CD4-positive, alpha-beta T cell treated with Interleukin-4 for 4 hours (primary cell): ENCODE data around the gene TULP4.
"Not testable (repeated sequence)": the region's sequence is repeated elsewhere in the genome, so short reads cannot be mapped to it uniquely, and the experiment has no call there.

Source experiments
- DNase-seq: peaks from one replicate; pipeline ENCODE4 v3.0.0-alpha.2; 2020

The TULP4 gene

GRCh38 chr6:158366363-158366762 is 54.1 kb downstream of the TULP4 start:
- no peak for DNase-seq

DNA sequence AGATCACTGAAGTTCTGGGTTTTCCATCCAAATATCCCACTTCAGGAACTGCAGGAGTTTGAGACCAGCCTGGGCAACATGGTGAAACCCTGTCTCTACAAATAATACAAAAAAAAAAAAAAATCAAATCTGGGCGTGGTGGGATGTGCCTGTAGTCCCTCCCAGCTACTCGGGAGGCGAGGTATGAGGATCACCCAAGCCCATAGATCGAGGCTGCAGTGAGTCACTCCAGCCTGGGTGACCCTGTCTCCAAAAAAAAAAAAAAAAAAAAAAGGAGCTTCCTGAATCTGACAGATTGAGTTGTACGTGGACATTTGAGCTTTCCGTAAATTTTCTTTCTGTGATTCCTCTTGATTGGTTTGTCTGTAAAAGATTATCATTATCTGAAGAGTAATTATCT is 55.6 kb downstream of the TULP4 start:
- DNase-seq, result no peak

- no peak for DNase-seq
Observed at GRCh38 chr6:158369241-158369640, 57.0 kb downstream of the TULP4 start.

DNA sequence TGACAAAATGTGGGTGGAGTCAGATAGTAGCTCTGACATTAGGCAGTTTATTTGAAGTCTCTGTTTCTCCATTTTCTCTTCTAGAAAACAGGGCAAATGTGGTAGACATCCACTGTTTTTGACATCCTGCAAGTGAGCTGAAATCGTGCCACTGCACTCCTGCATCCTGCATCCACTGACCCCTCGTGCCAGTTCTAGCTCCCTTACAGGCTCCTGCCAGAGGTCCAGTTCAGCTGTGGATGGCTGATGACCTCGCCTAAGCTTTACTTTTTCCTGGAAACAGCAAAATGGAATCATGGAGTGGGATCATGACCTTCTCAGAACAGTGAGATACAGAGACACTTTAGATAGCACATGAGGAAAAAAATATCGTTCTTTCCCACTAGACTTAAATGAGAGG is 58.5 kb downstream of the TULP4 start:
- no peak for DNase-seq

DNA sequence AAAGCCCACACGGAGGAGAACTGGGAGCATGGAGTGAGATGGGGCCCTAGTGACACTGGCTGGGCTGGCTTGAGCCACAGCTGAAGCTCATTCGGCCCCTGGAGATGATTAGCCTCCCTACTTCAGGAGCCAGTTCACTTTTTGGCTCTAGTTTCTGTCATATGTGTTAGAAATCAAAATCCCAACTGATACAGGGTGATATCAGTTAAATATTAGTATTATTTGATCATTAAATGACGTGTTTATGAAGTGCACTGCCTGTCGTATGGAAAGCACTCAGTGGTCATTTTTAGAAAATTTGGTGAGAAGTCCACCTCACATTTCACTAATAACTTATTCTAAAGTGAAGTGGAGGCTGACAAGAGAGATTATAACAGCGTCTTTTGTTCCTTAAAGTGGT is 59.0 kb downstream of the TULP4 start:
- no peak for DNase-seq

DNA sequence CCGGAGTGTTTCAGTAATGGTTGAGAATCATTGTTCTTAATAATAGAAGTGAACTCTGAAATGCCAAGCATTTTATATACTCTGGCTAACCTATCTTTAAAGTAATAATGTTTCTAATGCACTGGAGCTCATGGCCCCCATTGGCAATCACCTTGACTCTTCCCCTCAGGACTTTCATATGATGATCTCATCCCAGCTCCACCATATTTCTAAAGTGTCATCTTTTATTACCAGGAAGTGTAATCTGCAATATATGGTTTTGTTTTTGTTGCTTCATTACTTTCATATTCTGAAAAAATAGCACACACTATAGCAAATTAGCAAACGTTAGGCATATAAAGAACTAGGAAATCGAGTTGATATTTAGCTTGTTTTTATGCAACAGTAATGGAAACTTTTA is 60.3 kb downstream of the TULP4 start:
- no peak for DNase-seq

DNA sequence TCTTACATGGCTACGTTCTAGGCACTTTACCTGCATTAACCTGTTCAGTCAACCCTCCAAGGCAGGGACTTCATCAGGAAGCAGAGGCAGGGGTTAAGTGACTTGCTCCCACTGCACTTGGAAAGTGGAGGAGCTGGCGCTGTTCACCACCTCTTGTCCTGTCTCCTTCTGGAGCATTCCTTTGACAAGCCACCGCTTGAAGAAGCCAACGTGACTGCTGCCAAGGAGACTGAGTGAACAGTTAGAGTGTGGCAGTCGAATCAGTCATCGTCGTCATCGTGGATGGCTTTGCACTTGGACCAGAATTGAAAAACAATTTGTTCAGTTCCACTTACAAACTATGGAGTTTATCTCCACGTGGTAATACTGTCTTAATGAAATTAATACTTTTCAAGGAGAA is 60.9 kb downstream of the TULP4 start:
- no peak for DNase-seq

- no peak for DNase-seq
Observed at GRCh38 chr6:158374020-158374419, 61.8 kb downstream of the TULP4 start.

GRCh38 chr6:158376631-158377081 is 64.4 kb downstream of the TULP4 start:
- no peak for DNase-seq

DNA sequence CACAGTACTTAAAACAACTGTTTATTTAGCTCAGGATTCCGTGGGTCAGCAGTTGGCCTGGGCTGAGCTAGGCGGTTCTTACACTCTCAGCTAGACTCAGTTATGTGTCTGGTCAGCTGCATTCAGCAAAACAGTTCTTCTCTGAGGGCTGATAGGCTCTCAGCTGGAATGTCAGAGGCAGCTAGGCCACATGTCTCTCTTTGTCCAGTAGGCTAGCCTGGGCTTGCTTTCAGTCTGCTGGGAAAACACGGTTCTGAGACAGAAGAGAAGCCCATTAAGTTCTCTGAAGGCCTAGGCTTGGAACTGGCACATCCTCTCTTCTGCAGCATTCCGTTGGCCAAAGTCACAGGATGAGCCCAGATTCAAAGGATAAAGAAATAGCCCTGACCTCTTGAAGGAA is 65.6 kb downstream of the TULP4 start:
- no peak for DNase-seq

- no peak for DNase-seq
Observed at GRCh38 chr6:158379336-158379735, 67.1 kb downstream of the TULP4 start.

DNA sequence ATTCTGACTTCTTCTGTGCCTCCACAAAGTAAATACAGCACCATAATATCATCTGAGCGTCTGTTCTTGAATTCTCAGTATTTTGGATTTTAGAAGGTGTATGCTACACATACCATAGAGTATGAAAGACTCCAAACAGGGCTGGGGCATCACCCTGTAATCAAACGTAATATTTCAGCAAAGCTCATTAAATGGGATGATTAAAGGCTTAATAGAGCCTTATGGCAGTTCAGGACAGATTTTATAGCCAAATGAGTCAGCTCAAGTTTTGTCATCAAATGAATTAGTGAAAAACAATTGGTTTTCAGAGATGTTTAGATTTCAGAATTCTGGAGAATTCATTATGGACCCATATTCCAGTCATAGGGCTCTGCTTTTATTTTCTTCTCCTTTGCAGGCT is 68.9 kb downstream of the TULP4 start:
- DNase-seq, result no peak

DNA sequence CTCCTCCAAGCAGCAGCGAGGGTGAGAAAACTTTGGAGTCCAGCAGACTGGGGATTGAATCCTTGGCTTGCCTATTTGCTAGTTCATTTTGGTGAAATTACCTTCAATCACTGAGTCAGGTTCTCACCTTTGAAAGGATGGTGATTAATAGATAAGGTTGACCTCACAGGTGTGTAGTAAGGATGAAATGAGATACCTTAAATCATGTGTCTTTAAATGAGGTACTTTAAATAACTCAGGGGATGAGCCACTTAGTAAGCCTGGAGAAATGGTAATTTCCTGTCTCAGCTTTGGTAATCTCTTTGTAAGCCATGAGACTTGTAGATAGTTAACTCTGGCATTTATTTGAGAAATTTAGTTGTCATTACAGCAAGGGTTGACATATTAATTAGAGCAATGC is 70.2 kb downstream of the TULP4 start:
- no peak for DNase-seq

GRCh38 chr6:158383057-158383456 is 70.8 kb downstream of the TULP4 start:
- DNase-seq, result no peak

DNA sequence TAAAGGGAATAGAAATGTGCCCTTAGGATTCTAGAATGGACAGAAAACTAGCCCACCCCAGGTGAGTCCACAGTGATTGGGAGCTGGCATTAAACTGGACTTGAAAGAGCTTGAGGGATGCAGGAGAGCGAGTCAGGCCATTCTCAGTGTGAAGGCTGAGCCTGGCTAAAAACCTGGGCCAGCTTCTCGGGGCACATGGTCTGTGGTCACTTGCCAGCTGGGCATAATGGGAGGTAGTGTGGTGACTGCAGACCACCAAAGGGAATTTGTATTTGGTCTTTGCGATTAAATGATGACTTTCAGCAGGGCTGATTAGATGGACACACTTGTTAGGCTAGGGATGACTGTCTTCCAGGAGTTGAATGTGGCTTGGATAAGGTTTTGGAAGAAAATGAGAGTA is 71.3 kb downstream of the TULP4 start:
- no peak for DNase-seq

- no peak for DNase-seq
Observed at GRCh38 chr6:158384671-158385110, 72.4 kb downstream of the TULP4 start.

DNA sequence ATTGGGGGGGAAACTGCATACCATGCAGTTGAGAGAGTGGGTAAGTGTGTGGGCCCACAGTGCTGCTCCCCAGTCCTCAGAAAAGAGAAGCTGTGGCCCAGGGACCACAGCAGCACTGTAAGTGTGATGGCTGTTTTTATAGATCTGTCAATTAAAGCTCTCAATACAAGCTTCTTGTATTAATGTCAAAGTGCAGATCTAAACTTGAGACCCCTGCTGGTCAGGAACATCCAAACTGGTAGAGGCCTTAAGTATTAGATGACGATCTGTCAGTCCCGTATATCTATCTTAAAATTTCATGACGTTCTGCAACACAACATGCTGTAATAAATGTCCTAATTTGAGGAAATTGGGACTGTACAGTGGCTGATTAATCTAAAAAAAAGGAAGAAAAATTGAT is 74.8 kb downstream of the TULP4 start:
- peak; percentile 18 for DNase-seq

- DNase-seq, result no peak
Observed at GRCh38 chr6:158387578-158387977, 75.3 kb downstream of the TULP4 start.

- no peak for DNase-seq
Observed at GRCh38 chr6:158388727-158389126, 76.5 kb downstream of the TULP4 start.

DNA sequence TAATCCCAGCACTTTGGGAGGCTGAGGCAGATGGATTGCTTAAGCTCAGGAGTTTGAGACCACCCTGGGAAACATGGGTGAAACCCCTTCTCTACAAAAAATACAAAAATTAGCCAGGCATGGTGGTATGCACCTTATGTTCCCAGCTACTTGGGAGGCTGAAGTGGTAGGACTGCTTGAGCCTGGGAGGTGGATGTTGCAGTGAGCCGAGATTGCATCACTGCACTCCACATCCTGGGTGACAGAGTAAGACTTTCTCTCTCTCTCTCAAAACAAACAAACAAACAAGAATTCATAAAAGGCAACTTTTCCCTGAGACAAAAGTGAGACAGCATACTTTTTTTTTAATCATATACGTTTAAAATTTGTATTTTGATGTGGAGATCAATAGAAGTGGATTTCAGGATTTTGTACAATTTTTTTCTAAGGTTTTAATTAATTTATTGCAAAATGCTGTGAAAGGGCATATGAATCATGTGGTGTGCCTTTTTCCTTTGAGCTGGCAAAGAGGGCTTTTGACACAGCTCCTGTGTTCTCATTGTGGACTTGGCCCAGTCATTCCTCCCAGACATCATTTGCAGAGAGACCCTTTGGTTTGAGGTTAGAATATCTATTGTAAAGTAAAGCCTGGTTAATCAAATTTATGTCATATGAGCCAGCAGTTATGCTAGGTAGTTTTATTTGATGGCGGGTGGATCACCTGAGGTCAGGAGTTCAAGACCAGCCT is 77.1 kb downstream of the TULP4 start:
- DNase-seq, result no peak

- no peak for DNase-seq
Observed at GRCh38 chr6:158391276-158391675, 79.0 kb downstream of the TULP4 start.

DNA sequence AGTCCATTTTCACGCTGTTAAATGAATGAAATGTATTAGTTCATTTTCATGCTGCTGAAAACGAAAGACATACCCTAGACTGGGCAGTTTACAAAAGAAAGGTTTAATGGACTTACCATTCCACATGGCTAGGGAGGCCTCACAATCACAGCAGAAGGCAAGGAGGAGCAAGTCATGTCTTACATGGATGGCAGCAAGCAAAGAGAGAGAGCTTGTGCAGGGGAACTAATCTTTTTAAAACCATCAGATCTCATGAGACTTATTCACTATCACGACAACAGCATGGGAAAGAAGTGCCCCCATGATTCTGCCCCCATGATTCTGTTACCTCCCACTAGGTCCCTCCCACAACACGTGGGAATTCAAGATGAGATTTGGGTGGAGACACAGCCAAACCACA is 79.7 kb downstream of the TULP4 start:
- DNase-seq, result not testable (repeated sequence)

GRCh38 chr6:158396136-158396535 is 83.9 kb downstream of the TULP4 start:
- DNase-seq, result no peak

DNA sequence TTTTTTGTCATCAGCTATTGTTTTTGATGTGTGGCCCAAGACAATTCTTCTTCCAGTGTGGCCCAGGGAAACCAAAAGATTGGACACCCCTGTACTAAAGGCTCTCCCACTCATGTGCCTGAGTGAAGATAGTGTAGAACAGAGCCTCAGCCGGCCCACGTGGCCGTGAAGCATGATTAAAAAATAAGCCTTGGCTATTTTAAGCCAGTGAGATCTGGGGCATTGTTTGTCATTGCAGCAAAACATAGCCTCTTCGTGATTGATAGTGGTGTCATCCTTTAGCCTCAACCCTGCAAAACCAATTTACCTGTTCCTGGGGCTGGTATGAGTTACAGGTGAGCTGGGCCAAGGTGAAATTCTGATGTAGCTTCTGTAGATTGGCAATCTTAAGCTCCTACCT is 85.3 kb downstream of the TULP4 start:
- no peak for DNase-seq
